GM08714 (cell line): ENCODE data around the gene TNP2.
"Not testable (repeated sequence)": the region's sequence is repeated elsewhere in the genome, so short reads cannot be mapped to it uniquely, and the experiment has no call there.

Experiments
- H3K4me3 ChIP-seq: fragments of 200-500 bp; sonication (Bioruptor generic); 2 replicates; pipeline ENCODE4 v1.5.1; 2014; ENCODE audit warnings: mild to moderate bottlenecking, low read length, inconsistent platforms
- ZNF274 ChIP-seq: IDR thresholded peaks from 2 replicates; pipeline ENCODE4 v1.6.1; 2012; ENCODE audit warnings: mild to moderate bottlenecking, low read depth, low read length

TNP2 gene

DNA sequence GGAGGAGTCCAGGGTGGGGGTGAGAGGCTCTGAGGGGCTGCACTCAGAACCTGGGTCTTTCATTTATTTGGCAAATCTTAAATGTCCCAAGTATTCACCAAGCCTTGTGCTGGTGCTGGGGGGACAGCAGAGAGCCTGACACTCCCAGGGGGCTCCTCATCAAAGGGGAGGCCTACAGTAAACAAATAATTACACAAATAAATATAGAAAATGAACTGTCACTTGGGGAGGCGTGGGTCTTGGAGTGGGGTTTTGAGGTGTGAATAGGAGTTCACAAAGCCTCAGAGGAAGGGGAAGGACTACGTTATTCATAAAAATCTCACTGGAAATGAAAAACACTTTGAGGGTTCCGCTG is 27.2 kb upstream of the TNP2 start:
- H3K4me3 ChIP-seq: no peak overlapping the region; the same call in 1 of the 2 replicates
- TF ChIP-seq ZNF274: no peak

DNA sequence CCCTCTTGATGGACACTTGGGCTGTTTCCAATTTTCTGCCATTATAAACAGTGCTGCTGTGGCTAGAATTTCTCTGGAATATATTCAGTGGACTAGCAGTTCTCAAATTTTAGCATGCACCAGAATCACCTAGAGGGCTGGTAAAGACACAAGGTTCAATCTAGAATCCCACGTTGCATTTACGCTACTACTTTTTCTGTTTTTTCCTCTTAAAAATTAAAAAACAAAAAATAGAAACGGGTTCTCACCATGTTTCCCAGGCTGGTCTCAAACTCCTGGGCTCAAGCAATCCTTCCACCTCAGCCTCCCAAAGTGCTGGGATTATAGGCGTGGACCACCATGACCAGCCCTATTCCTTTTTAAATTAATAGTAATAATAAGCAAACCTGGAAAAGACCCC is 26.5 kb upstream of the TNP2 start:
- TF ChIP-seq ZNF274: no peak
- H3K4me3 ChIP-seq: no peak overlapping the region

- H3K4me3 ChIP-seq: no peak overlapping the region
- TF ChIP-seq ZNF274: no peak
Observed at GRCh38 chr16:11292076-11292748, 23.1 kb upstream of the TNP2 start.

DNA sequence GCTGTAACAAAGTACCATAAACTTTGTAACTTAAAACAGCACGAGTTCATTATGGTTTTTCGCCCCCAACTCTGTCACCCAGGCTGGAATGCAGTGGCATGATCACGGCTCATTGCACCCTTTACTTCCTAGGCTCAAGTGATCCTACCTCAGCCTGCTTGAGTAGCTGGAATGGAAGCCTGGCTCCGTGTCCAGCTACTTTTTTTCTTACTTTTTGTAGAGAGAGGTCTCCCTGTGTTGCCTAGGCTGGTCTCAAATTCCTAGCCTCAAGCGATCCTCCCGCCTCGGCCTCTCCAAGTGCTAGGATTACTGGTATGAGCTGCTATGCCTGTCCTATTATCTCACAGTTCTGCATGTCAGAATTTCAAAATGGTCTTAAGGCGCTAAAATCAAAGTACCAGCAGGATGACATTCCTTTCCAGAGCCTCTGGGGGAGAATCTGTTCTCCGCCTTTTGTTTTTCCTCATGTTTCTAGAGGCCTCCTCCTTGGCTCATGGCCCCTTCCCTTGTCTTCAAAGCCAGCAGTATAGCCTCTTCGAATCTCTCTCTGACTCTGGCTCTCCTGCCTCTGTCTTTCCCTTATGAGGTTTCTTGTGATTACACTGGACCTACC is 22.1 kb upstream of the TNP2 start:
- H3K4me3 ChIP-seq: no peak overlapping the region
- TF ChIP-seq ZNF274: no peak

DNA sequence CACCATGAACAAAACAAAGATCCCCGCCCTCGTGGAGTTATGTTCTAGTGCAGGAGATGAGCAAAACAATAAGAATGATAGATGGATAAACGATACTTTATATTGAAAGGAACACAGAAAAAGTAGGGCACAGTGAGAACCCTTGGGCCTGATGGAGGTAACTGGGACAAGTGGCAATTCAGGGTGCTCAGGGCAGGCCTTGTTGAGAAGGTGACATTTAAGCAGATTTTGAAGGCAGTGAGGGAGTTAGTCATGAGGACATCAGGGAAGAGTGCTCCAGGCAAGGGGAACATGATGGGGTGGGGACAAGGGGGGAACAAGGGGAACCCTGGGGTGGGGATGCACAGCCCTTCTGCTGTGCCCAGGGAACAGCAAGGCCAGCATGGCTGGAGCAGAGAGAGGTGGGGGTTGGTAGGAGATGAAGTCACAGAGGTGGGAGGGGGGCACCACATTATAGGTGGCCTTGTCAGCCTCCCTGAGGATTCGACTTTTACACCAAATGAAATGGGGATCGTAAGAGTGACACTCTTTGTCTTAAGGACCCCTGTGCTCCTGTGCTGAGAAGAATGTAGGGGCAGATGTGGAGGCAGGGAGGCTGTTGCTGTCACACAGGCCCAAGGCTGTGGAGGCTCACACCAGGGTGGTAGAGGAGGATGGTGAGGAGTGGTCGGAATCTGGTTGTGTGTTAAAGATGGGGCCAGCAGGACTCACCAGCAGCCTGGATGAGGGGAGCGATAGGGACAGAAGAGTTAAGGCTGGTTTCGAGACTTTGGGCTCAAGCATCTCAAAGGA is 21.2 kb upstream of the TNP2 start:
- no peak for TF ChIP-seq ZNF274
- H3K4me3 ChIP-seq: no peak overlapping the region

GRCh38 chr16:11289696-11290095 is 20.6 kb upstream of the TNP2 start:
- H3K4me3 ChIP-seq: not testable (repeated sequence)

DNA sequence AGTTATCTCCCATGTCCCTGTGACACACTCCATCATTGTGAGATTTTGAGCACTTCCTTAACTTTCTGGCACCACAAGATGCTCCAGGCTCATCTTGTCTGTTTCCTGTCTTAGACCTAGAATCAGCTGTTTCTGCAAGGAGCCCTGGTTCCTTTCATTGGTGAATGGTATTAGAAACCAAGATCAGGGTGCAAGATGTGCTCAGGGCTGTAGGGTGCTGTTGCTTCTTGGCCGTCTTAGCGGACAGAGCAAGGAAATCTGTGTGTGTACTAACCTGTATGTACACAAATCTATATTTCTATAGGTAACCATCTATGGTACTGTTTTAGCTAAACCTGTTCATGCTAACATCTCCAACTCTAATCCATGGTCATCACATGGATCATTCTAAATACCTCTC is 20.1 kb upstream of the TNP2 start:
- no peak for TF ChIP-seq ZNF274

GRCh38 chr16:11285842-11286241 is 16.7 kb upstream of the TNP2 start:
- H3K4me3 ChIP-seq: no peak overlapping the region
- TF ChIP-seq ZNF274: no peak

More for the DNA sequence above, 20.1 kb upstream of the TNP2 start:
- no peak overlapping the region for H3K4me3 ChIP-seq

DNA sequence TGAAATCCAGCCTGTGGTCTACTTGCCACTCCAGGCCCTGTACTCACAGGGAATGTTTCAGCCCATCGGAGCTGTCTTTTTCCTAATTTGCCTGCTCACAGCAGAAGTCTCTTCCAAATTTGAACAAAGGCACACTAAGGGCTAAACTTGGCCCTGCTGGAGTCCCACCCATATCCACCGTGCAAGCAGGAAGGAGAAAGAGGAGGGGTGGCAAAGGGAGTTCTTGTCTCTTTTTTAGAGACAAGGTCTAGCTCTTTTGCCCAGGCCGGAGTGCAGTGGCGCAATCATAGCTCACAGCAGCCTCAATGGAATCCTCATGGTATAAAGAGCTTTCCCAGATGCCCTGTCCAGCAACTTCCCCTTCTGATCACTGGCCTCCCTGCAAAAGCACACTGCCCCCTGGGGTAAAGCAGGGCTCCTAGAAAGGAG is 14.7 kb upstream of the TNP2 start:
- TF ChIP-seq ZNF274: no peak
- no peak overlapping the region for H3K4me3 ChIP-seq

DNA sequence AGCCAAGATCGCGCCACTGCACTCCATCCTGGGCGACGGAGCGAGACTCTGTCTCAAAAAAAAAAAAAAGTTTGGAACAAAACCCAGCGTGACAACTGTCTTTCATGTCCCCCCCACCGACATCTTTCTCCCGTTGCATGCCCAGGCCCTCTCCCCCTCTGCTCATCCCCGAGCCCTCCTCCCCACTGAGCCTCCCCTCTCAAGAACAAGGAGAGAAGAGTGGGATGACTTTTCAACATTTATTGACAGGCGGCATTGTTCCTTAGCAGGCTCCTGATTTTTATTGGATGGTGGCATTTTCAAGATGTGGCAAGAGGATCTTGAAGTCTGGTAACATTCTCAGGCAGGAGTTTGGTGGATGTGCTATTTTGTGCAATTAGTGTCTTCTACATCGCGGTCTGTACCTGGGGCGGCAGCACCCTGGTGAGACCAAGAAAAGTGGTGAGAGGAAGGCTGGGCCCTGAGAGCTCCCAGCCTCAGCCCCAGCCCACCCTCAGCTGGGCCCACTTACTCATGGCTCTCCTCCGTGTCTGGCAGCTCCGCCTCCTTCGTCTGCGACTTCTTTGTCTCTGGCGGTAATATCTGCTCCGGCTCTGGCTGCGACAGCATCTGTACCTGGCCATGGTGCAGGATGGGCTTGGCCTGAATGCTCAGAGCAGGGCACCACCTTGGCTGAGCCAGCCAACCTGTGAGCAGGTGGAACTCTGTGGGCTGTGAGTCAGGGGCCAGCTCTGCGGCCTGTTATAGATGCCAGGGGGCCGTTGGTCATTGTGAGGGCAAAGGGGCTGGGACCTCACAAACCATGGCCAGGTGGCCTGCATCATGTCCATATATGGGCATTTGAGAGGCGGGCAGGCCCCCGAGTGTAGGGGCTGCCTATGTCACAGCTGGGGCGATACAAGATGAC is 11.7 kb upstream of the TNP2 start, which contains the start of gene PRM1:
TSS of gene PRM1 (minus strand) at position 715 of the 907 bp plus-strand sequence. CDS start at position 623, 92 bp downstream.
- no peak within 1 kb of the TSS for H3K4me3 ChIP-seq
- TF ChIP-seq ZNF274: no peak

- H3K4me3 ChIP-seq: no peak overlapping the region
- TF ChIP-seq ZNF274: no peak
Observed at GRCh38 chr16:11278681-11279628, 9.8 kb upstream of the TNP2 start.

GRCh38 chr16:11277607-11278337 is 8.6 kb upstream of the TNP2 start:
- no peak overlapping the region for H3K4me3 ChIP-seq

More at GRCh38 chr16:11277607-11278337, 8.6 kb upstream of the TNP2 start:
- no peak for TF ChIP-seq ZNF274
